Body of pancreas (tissue), 4 donors: ENCODE measurements around the gene NEK1. TPM values are rescaled to one million over a fixed set of nuclear protein-coding genes. Genes with fewer than 3 reads are reported as not detected.

Experiments used
- ATAC-seq: fragments of 150-250 bp; one replicate; pipeline ENCODE4 v1.9.1; 2016
- DNase-seq, 4 donors: peaks; one replicate each; pipeline ENCODE4 v3.0.0-alpha.2; 2019
- H3K27ac ChIP-seq, 4 donors: fragments of 200-600 bp; sonication (generic); 1 replicate in 3 of 4; 2 replicates in 1 of 4; pipeline versions ENCODE4 v1.5.1 to v1.6.1; 2016 to 2019; ENCODE audit warnings: mild to moderate bottlenecking in 1 of 4, mixed read lengths in 1 of 4, moderate library complexity in 1 of 4
- H3K27me3 ChIP-seq, 2 donors: fragments of 200-600 bp; sonication (generic); one replicate each; pipeline ENCODE4 v1.6.0; 2016; ENCODE audit warnings: mild to moderate bottlenecking in 1 of 2
- H3K36me3 ChIP-seq, 2 donors: fragments of 200-600 bp; sonication (generic); replicated peaks in 1 of 2; 2 replicates each; pipeline ENCODE4 v1.5.1; 2016; ENCODE audit warnings: low read depth in 2 of 2; ENCODE audit not compliant: insufficient read depth in 1 of 2
- H3K4me1 ChIP-seq: fragments of 200-600 bp; sonication (generic); one replicate; pipeline ENCODE4 v1.6.0; 2016
- H3K4me3 ChIP-seq, 2 donors: fragments of 200-600 bp; sonication (generic); 1 replicate in 1 of 2; 2 replicates in 1 of 2; pipeline ENCODE4 v1.5.1; 2016 to 2019
- H3K9me3 ChIP-seq, 3 donors: fragments of 200-600 bp; sonication (generic); 1 replicate in 2 of 3; 2 replicates in 1 of 3; pipeline ENCODE4 v1.5.1; 2016
- POLR2A ChIP-seq, 3 donors: fragments of 450-650 bp; IDR thresholded peaks; one replicate each; pipeline ENCODE4 v1.6.1; 2016; ENCODE audit warnings: antibody characterized with exemption in 3 of 3, mild to moderate bottlenecking in 2 of 3
- WGBS, 2 donors: methylation state at CpG; one replicate each; pipeline ENCODE4 v1.1.5; 2017; 5-methylcytosine and 5-hydroxymethylcytosine counted together
- intact Hi-C: fragments of 100-400 bp; cut with DNase I; formaldehyde crosslinking; loops from one replicate; pipeline ENCODE4 v1.15.1; 2023
- total RNA-seq, 2 donors: library from RNA; depleted of rRNA; stranded (reverse); fragments of >200 nt; gene quantifications; one replicate each; pipeline ENCODE4 v1.1.0, GENCODE V29; 2016
- TF ChIP-seq, protein P1 (sequence below), 7 experiments: fragments of 450-650 bp in 4 of 7; fragments of 200-600 bp in 3 of 7; sonication (generic) in 3 of 7; IDR thresholded peaks; one replicate each; pipeline ENCODE4 v1.5.1; 2016 to 2019; ENCODE audit warnings: antibody characterized with exemption in 7 of 7

The NEK1 gene
- total RNA-seq, 2 donors from 2014 or later = 6.3 to 12.2 TPM

- Histone ChIP-seq H3K4me3 (peak overlapping the region in 1 of 2 donors; percentile 53), H3K9me3 (no peaks in the 10 kb centered on the region), H3K27ac (peak overlapping the region; percentile 72 to 98 (median 96)), H3K4me1 (peaks cover 25% of the 10 kb centered on the region), H3K36me3 (no peaks in the 10 kb centered on the region), H3K27me3 (no peaks in the 10 kb centered on the region)
- TF ChIP-seq, protein P1, sequence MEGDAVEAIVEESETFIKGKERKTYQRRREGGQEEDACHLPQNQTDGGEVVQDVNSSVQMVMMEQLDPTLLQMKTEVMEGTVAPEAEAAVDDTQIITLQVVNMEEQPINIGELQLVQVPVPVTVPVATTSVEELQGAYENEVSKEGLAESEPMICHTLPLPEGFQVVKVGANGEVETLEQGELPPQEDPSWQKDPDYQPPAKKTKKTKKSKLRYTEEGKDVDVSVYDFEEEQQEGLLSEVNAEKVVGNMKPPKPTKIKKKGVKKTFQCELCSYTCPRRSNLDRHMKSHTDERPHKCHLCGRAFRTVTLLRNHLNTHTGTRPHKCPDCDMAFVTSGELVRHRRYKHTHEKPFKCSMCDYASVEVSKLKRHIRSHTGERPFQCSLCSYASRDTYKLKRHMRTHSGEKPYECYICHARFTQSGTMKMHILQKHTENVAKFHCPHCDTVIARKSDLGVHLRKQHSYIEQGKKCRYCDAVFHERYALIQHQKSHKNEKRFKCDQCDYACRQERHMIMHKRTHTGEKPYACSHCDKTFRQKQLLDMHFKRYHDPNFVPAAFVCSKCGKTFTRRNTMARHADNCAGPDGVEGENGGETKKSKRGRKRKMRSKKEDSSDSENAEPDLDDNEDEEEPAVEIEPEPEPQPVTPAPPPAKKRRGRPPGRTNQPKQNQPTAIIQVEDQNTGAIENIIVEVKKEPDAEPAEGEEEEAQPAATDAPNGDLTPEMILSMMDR (IDR thresholded peaks at IDR 0.05) = no peak
- peak in 2 of 3 donors; percentile 25 to 26 for TF ChIP-seq POLR2A (IDR thresholded peaks at IDR 0.05)
- intact Hi-C loops = no loop called here
- peak in 1 of 4 donors; percentile 28 for DNase-seq
- no peak for ATAC-seq
- 1% methylated on average over 6 of the region's 6 CpGs for WGBS, 2 donors
These were observed 9.5 kb upstream of the NEK1 start for GRCh38 chr4:169621731-169622492.

DNA sequence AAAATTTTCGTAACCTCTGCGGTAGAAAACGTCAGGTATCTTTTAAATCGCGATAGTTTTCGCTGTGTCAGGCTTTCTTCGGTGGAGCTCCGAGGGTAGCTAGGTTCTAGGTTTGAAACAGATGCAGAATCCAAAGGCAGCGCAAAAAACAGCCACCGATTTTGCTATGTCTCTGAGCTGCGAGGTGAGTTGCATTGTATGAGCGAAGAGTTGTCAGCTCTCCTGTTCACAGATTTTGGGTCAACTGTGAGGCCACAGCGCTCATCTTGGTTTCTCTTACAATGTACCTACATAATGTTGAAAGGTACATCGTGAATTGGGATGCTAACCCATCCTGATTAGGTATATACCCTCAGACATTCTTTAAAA lies 8.5 kb upstream of the NEK1 start:
- Histone ChIP-seq H3K9me3 (no peaks in the 10 kb centered on the region), H3K36me3 (no peaks in the 10 kb centered on the region), H3K4me3 (peak overlapping the region; percentile 32 to 53), H3K27me3 (no peaks in the 10 kb centered on the region), H3K27ac (peak overlapping the region; percentile 86 to 98 (median 96)), H3K4me1 (peaks cover 15% of the 10 kb centered on the region)
- DNase-seq (peak; percentile 32 to 53 (median 44)), ATAC-seq (peak; percentile 11)
- intact Hi-C loops = no loop called here
- no peak for TF ChIP-seq POLR2A (IDR thresholded peaks at IDR 0.05)
- TF ChIP-seq, protein P1 (IDR thresholded peaks at IDR 0.05) = no peak
- 0 to 1% methylated on average over 14 of the region's 14 CpGs for whole genome bisulfite sequencing, 2 donors

DNA sequence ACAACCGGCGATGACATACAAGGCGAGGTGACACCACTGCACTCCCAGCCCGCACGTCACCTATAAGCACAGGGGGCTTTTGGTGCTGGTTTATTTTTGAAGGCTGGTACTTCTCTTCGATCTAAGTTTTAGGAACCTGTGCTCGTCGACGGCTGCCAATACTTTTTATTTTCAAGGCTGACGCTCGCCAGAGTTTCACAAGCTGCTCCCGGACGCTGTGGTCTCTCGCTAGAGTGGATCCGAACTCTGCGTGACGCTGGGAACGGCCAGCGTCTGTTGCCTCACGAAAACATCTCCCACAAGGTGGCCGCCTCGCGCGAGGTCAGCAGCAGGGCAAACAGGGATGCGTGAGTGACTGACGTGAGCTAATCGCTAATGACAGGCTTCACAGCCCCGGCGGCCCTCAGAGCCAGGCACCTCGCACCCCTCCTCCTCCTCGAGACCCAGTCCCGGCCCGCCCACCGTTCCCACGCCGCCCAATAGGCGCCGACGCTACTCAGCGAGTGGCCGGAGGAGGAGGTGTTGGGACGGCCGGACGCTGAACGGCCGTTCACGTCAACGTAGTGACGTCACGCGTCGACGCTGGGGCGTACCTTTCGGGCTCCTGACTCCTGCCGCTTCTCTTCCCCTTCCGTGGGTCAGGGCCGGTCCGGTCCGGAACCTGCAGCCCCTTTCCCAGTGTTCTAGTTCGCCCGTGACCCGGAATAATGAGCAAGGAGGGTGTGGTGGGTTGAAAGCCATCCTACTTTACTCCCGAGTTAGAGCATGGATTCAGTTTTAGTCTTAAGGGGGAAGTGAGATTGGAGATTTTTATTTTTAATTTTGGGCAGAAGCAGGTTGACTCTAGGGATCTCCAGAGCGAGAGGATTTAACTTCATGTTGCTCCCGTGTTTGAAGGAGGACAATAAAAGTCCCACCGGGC lies 7.8 kb upstream of the NEK1 start, which contains the start of gene CLCN3:
TSS of gene CLCN3 (plus strand) at position 621 of the 922 bp plus-strand sequence. CDS start 15,351 bp downstream, outside the sequence.
- Histone ChIP-seq H3K36me3 (no peaks in the 10 kb centered on the region), H3K27ac (peak within 1 kb of the TSS; percentile 86 to 98 (median 96)), H3K4me3 (peak within 1 kb of the TSS; percentile 32 to 53), H3K4me1 (peaks cover 12% of the 10 kb centered on the region), H3K9me3 (no peaks in the 10 kb centered on the region), H3K27me3 (no peaks in the 10 kb centered on the region)
- WGBS, 2 donors = 0 to 1% methylated on average over 37 to 64 of the region's 67 CpGs
- peak; percentile 96 for ATAC-seq
- TF ChIP-seq POLR2A (IDR thresholded peaks at IDR 0.05) = peak; percentile 91 to 98 (median 97)
- TF ChIP-seq, protein P1 (IDR thresholded peaks at IDR 0.05) = peak in 5 of 7 experiments; percentile 24 to 61 (median 42)
- DNase-seq = peak; percentile 97 to 98 (median 98)
- intact Hi-C loops = no loop called here

GRCh38 chr4:169619518-169619957 lies 7.2 kb upstream of the NEK1 start:
- 0 to 1% methylated on average over 12 of the region's 12 CpGs for WGBS, 2 donors
- H3K27ac ChIP-seq = peak overlapping the region; percentile 86 to 98 (median 96)
- TF ChIP-seq, protein P1 (IDR thresholded peaks at IDR 0.05) = peak; percentile 37 to 83 (median 66)
- no peak for TF ChIP-seq POLR2A (IDR thresholded peaks at IDR 0.05)
- peaks cover 12% of the 10 kb centered on the region for H3K4me1 ChIP-seq
- no peaks in the 10 kb centered on the region for H3K36me3 ChIP-seq
- no peaks in the 10 kb centered on the region for H3K27me3 ChIP-seq
- intact Hi-C loops = no loop called here
- DNase-seq (peak; percentile 64 to 79 (median 74)), ATAC-seq (peak; percentile 54)
- H3K4me3 ChIP-seq = peak overlapping the region; percentile 24 to 46
- H3K9me3 ChIP-seq = no peaks in the 10 kb centered on the region
